SH-SY5Y (cell line): ENCODE results near the gene C10orf90.
A peak's percentile ranks its signal among the peaks of the same experiment; 100 is the strongest.

Experiments
- GATA2 ChIP-seq: IDR thresholded peaks from 2 replicates; pipeline ENCODE4 v1.6.1; 2011; ENCODE audit warnings: mild to moderate bottlenecking, low read depth, low read length
- GATA3 ChIP-seq: IDR thresholded peaks from 2 replicates; pipeline ENCODE4 v1.6.1; 2011; ENCODE audit warnings: low read depth, mild to moderate bottlenecking, low read length, moderate library complexity

C10orf90 gene

DNA sequence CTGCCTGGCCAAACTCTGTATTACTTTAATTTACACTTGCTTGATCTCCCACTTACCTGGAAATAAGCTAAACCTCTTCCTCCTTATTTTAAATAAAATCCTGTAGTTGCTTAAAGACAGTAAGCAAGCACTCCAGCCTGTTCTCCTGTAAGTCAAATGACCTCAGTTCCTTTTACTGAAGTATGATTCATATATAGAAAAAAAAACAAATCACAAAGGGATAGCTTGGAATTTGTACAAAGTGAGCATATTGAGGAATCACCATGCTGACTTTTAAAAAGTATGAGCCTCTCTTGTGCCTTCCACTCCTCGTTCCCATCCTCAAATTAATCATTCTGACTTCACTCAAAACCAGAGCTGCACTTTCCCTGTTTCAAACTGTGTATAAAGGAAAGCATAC is 52.0 kb downstream of the C10orf90 start:
- TF ChIP-seq GATA2 (no peak), GATA3 (no peak)

- no peak for TF ChIP-seq GATA2
- TF ChIP-seq GATA3 = no peak
Observed at GRCh38 chr10:126617733-126618132, 52.8 kb downstream of the C10orf90 start.

DNA sequence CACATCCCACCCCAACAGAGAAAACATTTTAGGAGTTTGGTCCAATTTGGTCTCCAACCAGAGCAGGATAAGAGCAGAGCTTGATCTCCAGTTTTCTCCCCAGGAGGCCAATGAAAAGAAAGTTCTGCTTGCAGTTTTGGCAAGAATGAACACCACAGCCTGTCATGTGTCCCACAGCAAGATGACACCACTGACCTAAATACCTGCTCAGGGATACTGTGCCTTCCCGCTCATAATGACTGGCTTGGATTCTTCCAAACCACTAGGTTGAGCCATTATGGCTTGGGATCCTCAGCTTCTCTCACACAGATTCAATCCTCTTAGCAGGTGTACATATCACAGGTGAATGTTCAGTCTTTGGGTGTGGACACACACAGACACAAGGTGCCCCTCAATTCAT is 53.3 kb downstream of the C10orf90 start:
- TF ChIP-seq GATA2 = no peak
- no peak for TF ChIP-seq GATA3

DNA sequence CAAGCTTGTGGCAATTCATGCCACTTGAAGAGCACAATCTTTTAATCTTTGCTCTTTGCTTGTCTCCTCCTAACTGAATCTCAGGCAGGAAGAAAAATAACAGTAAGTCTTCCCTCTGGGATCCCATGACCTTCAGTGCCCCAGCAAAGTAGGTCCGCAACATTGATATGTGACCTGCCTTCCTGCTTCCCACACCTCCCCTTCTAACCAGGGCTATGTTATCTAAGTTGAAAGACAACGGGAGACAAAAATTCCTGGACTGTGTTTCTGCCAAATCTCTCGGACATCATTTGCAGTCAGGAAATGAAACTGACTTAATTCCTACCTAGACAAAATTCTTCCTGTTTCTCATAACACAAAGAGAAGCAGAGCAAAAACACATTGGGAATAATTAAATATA is 53.8 kb downstream of the C10orf90 start:
- TF ChIP-seq GATA2 (no peak), GATA3 (no peak)

DNA sequence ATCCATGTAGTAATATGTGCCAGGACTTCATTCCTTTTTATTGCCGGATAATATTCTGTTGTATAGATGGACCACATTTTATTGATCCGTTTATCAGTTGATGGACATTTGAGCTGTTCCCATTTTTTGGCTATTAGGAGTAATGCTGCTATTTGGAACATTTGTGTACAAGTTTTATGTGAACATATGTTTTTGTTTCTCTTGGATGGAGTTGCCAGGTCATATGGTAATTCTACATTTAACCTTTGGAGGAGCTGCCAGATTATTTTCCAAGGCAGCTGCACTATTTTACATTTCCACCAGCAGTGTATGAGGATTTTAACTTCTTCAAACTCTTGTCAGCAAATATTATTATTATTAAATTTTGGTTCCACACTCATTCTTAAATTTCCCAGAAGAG is 59.2 kb downstream of the C10orf90 start:
- no peak for TF ChIP-seq GATA2
- no peak for TF ChIP-seq GATA3

DNA sequence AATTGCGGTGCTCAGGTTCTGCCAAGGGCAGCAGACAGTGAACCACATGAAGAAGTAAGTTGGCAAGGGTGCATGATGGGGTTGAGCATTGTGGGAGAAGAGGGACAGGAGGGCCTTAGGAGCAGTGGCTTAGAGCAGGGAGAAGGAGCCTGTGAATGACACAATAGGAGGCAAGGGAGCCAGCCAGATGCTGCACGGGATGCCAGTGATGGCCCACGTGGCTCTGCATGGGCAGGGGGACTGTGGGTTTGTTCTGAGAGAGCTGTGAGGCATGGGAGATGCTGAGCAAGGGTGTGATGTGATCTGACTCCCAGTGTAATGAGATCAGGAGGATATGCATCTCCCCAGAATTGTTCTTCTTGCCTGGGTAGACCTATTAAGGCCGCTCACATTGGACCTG is 60.9 kb downstream of the C10orf90 start:
- no peak for TF ChIP-seq GATA3
- no peak for TF ChIP-seq GATA2

- peak; percentile 56 for TF ChIP-seq GATA2
- TF ChIP-seq GATA3 = no peak
Observed at GRCh38 chr10:126599949-126600682, 70.4 kb downstream of the C10orf90 start.

DNA sequence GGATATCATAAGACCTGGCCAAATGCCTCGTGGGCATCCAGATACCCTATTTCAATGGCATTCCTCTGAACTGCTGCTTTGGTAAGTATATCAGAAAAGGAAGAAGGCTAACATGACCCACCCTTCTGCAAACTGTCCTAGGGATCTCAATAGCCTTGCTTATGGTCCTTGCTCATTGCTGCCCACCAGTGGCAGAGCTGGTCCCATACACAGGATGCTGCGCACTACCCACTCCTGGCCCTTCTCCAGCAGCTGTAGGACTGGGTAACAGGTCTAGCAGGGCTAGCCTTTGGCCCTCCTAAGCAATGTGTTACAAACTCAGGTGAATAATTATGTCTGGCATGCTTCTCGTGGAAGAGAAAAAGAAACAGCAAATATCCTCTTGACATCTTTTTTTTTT is 72.5 kb downstream of the C10orf90 start:
- TF ChIP-seq GATA2 (no peak), GATA3 (no peak)

- TF ChIP-seq GATA3 = no peak
Observed at GRCh38 chr10:126597211-126597610, 73.3 kb downstream of the C10orf90 start.

GRCh38 chr10:126596472-126597016 is 73.9 kb downstream of the C10orf90 start:
- TF ChIP-seq GATA3 (no peak), GATA2 (no peak)

DNA sequence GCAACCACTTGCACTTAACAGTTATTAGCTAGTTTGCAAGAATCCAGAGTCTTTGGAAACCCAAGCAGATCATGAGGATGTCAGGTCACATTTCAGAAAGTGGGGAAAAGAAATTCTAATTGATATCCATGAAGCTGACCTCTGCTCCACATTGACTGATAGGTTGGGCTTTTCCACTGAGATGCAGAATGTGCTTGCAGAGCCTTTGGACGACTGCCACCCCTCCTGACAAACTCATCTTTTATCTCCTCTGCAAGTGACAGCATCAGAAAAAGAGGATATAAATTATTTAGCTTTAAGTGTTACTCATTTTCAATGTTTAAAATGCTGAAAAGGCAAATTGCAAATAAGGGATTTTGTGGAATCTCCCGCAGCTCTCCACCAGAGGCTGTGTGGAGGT is 75.3 kb downstream of the C10orf90 start:
- TF ChIP-seq GATA2 (no peak), GATA3 (no peak)

GRCh38 chr10:126593968-126594701 is 76.4 kb downstream of the C10orf90 start:
- TF ChIP-seq GATA3 = no peak
- no peak for TF ChIP-seq GATA2

DNA sequence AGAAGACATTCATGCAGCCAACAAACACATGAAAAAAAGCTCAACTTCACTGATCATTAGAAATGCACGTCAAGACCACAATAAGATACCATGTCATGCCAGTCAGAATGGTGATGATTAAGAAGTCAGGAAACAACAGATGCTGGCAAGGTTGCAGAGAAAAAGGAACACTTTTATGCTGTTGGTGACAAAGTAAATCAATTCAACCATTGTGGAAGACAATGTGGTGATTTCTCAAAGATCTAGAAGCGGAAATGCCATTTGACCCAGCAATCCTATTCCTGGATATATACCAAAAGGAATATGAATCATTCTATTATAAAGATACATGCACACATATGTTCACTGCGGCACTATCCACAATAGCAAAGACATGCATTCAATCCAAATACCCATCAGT is 77.6 kb downstream of the C10orf90 start:
- no peak for TF ChIP-seq GATA2
- no peak for TF ChIP-seq GATA3

DNA sequence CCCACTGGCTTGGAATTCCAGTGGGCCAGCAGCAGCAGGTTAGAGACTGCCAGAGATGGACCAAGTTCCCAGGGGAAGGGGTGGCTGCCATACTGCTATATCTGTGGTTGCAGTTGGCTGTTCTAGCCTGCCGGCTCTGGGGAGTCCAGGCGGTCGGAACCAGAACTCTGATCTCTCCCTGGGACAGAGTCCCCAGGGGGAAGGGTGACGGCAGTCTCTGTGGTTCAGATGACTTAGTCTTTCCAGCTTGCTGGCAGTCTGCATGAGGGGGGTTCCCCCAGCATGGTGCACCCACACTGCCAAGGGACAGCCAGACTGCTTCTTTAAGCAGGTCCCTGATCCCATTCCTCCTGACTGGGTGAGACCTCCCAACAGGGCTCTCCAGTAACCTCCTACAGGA is 82.5 kb downstream of the C10orf90 start:
- TF ChIP-seq GATA2 = no peak
- no peak for TF ChIP-seq GATA3

DNA sequence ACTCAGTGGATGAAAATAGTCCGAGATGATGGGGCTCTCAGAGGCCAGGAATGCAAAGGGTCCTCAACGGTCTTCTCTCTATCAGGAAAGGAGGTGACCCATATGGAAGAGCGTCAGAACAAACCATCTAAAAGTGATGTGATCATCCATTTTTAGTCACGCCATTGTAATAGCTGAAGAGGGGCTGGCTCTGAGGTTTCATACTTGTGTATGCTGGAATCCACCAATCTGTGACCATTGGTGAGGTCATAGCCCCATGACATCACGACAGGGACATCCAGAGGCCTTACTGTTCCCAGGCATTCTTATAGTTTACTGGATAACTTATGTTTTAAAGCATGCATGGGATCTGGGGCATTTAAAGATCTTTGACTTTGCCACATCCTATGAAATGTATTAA is 83.6 kb downstream of the C10orf90 start:
- TF ChIP-seq GATA2 (no peak), GATA3 (no peak)

DNA sequence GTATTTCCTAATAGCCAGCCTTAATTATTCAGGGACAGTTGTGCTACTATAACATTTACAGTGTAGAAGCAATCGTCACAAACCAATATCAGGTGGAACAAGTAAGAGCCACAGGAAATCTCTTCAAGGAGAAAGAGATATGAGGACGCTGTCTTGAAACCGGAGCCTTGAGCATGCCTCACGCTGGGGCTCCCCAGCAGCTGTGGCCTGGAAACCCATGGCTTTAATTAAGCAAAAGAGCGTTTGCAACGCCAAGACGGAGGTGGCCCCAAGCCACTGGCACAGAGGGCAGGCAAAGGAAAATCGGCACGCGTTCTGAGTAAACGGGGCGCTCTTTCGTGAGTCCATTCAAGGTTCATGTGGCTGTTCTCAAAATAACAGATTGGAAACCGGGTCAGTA is 84.4 kb downstream of the C10orf90 start:
- TF ChIP-seq GATA2 (no peak), GATA3 (no peak)
